Memory B cell (primary cell): ENCODE measurements around the gene SH3GLB2.
A peak's percentile ranks its signal among the peaks of the same experiment; 100 is the strongest.

ENCODE experiments used
- ATAC-seq: fragments of 150-1000 bp; cut with Tn5 transposase; 2 replicates; pipeline ENCODE4 v1.10.0; 2021; ENCODE audit warnings: low read depth, mild to moderate bottlenecking, moderate library complexity
- DNase-seq, 2 donors: peaks; one replicate each; pipeline ENCODE4 v3.0.0; 2022; ENCODE audit warnings: low spot score in 2 of 2
- H3K27ac Mint-ChIP-seq: one replicate; pipeline ENCODE4 v1.8.0; 2022; ENCODE audit warnings: mild to moderate bottlenecking, moderate library complexity, mixed read lengths
- H3K27me3 Mint-ChIP-seq: one replicate; pipeline ENCODE4 v1.8.0; 2022; ENCODE audit warnings: mixed read lengths
- H3K36me3 Mint-ChIP-seq: one replicate; pipeline ENCODE4 v1.8.0; 2022; ENCODE audit warnings: mild to moderate bottlenecking, mixed read lengths
- H3K4me1 Mint-ChIP-seq: one replicate; pipeline ENCODE4 v1.8.0; 2022; ENCODE audit warnings: mixed read lengths
- H3K4me3 Mint-ChIP-seq: one replicate; pipeline ENCODE4 v1.8.0; 2022; ENCODE audit warnings: mild to moderate bottlenecking, moderate library complexity, mixed read lengths
- H3K9me3 Mint-ChIP-seq: one replicate; pipeline ENCODE4 v1.8.0; 2022; ENCODE audit warnings: mixed read lengths

SH3GLB2 gene

DNA sequence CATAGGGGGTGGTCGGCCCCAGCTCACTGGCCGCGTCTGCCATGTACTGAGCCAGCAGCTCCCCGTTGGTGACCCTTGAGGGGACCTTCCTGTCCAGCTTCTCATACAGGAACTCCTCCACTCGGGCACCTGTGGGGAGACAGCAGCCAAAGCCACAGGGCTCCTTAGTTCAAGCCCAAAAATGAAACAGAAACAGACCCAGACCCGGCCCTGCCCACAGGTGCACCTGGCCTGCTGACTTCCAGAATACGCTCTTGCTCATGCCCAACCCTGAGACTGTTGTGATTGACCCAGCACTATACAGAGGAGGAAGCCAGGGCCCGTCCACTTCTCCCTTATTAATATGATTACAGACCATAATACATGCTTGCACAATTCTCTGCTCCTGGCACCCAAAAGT lies 7.0 kb downstream of the SH3GLB2 start:
- peak; percentile 48 to 50 for DNase-seq
- H3K36me3 Mint-ChIP-seq = peaks cover 5% of the 10 kb centered on the region
- peak overlapping the region; percentile 87 for H3K27ac Mint-ChIP-seq
- peak; percentile 98 for ATAC-seq
- H3K4me1 Mint-ChIP-seq = peaks cover 19% of the 10 kb centered on the region
- H3K9me3 Mint-ChIP-seq = no peaks in the 10 kb centered on the region
- peak overlapping the region; percentile 68 for H3K4me3 Mint-ChIP-seq
- no peaks in the 10 kb centered on the region for H3K27me3 Mint-ChIP-seq

- peaks cover 7% of the 10 kb centered on the region for H3K36me3 Mint-ChIP-seq
- H3K27ac Mint-ChIP-seq = no peak overlapping the region
- H3K9me3 Mint-ChIP-seq = no peaks in the 10 kb centered on the region
- H3K4me3 Mint-ChIP-seq = no peak overlapping the region
- H3K27me3 Mint-ChIP-seq = no peaks in the 10 kb centered on the region
- DNase-seq (no peak), ATAC-seq (no peak)
- H3K4me1 Mint-ChIP-seq = no peaks in the 10 kb centered on the region
Observed at GRCh38 chr9:129014608-129015007, 13.5 kb downstream of the SH3GLB2 start.

- no peak overlapping the region for H3K27ac Mint-ChIP-seq
- H3K36me3 Mint-ChIP-seq = peaks cover 7% of the 10 kb centered on the region
- H3K9me3 Mint-ChIP-seq = no peaks in the 10 kb centered on the region
Observed at GRCh38 chr9:129014124-129014523, 14.0 kb downstream of the SH3GLB2 start.

DNA sequence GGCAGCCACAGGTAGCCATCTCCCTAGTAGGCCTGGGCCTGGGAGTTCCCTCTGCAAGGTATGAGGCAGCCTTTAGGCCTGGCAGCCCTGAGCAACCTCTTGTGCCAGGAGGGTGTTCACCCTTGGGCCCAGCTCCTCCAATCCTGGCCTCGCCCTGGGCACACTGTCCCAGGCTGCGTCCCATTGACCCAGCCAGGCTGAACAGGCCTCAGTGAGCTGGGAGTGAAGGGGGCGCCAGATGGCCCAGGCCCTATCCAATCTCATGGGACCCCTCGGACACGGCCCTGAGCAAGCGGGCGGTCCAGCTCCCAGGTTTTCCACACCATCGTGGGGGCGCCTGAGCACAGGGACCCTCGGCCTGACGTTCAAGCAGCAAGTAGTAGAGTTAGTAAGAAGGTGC lies 14.5 kb downstream of the SH3GLB2 start:
- Mint-ChIP-seq H3K9me3 (no peaks in the 10 kb centered on the region), H3K4me3 (no peak overlapping the region), H3K27ac (no peak overlapping the region), H3K36me3 (peaks cover 4% of the 10 kb centered on the region), H3K4me1 (no peaks in the 10 kb centered on the region), H3K27me3 (no peaks in the 10 kb centered on the region)
- DNase-seq = no peak
- ATAC-seq = no peak

More at GRCh38 chr9:129014124-129014523, 14.0 kb downstream of the SH3GLB2 start:
- no peak for ATAC-seq
- Mint-ChIP-seq H3K4me3 (no peak overlapping the region), H3K4me1 (no peaks in the 10 kb centered on the region), H3K27me3 (no peaks in the 10 kb centered on the region)
- no peak for DNase-seq

DNA sequence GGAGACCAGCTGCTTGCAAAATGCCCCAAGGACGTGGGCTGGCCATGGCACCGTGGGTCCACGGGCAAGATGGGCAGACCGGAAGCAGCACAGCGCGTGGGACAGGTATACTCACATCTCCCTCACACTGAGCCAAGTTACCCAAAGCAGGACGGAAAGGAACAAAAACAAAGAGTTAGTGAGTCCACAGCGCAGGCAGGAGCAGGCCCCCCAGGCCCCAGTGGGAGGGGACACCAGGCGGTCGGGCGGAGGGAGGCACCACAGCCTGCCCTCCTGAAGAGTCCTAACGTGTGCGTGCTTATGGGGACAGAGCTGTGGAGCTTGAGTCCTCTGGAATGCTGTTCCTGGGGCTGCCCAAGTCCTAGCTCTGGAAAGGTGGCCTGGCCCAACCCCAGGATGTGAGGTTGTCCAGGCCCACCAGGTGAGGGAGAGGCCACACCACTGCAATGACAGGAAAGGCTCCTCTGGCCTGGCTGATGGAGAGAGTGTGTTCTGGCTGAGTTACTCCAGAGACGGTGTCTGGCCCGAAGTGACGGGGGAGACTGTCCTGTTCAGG lies 15.2 kb downstream of the SH3GLB2 start:
- ATAC-seq (no peak), DNase-seq (no peak)
- H3K9me3 Mint-ChIP-seq = no peaks in the 10 kb centered on the region
- peaks cover 3% of the 10 kb centered on the region for H3K36me3 Mint-ChIP-seq
- no peak overlapping the region for H3K4me3 Mint-ChIP-seq
- H3K27me3 Mint-ChIP-seq = no peaks in the 10 kb centered on the region
- no peak overlapping the region for H3K27ac Mint-ChIP-seq
- H3K4me1 Mint-ChIP-seq = no peaks in the 10 kb centered on the region

DNA sequence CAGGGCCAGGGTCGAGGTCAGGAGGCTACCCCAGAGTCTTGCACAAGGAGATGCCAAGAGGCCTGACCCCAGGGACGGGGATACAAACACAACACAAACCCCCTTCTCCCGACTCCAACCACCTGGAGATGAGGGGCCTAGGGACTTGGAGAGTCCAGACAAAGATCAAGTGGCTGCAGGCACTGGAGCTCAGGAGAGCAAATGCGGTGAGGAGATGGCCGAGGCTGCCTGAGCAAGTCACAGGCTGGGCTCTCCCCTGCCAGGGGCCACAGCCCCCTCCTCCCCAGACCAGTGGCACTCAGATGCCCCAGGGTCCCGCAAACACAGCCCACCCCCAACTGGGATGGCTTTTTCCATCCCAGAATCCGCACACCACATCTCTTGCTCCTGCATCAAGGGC lies 15.8 kb downstream of the SH3GLB2 start:
- DNase-seq = no peak
- Mint-ChIP-seq H3K4me3 (no peak overlapping the region), H3K27me3 (no peaks in the 10 kb centered on the region), H3K9me3 (no peaks in the 10 kb centered on the region), H3K36me3 (peaks cover 3% of the 10 kb centered on the region), H3K4me1 (no peaks in the 10 kb centered on the region), H3K27ac (no peak overlapping the region)
- ATAC-seq = no peak

- no peaks in the 10 kb centered on the region for H3K9me3 Mint-ChIP-seq
- no peaks in the 10 kb centered on the region for H3K27me3 Mint-ChIP-seq
- ATAC-seq (no peak), DNase-seq (no peak)
- peaks cover 3% of the 10 kb centered on the region for H3K36me3 Mint-ChIP-seq
- no peak overlapping the region for H3K4me3 Mint-ChIP-seq
- H3K4me1 Mint-ChIP-seq = no peaks in the 10 kb centered on the region
- no peak overlapping the region for H3K27ac Mint-ChIP-seq
Observed at GRCh38 chr9:129011761-129012181, 16.4 kb downstream of the SH3GLB2 start.

- Mint-ChIP-seq H3K9me3 (no peaks in the 10 kb centered on the region), H3K27me3 (no peaks in the 10 kb centered on the region), H3K4me1 (peaks cover 3% of the 10 kb centered on the region), H3K4me3 (no peak overlapping the region), H3K27ac (no peak overlapping the region), H3K36me3 (peaks cover 6% of the 10 kb centered on the region)
- DNase-seq (no peak), ATAC-seq (no peak)
Observed at GRCh38 chr9:129011170-129011569, 17.0 kb downstream of the SH3GLB2 start.

DNA sequence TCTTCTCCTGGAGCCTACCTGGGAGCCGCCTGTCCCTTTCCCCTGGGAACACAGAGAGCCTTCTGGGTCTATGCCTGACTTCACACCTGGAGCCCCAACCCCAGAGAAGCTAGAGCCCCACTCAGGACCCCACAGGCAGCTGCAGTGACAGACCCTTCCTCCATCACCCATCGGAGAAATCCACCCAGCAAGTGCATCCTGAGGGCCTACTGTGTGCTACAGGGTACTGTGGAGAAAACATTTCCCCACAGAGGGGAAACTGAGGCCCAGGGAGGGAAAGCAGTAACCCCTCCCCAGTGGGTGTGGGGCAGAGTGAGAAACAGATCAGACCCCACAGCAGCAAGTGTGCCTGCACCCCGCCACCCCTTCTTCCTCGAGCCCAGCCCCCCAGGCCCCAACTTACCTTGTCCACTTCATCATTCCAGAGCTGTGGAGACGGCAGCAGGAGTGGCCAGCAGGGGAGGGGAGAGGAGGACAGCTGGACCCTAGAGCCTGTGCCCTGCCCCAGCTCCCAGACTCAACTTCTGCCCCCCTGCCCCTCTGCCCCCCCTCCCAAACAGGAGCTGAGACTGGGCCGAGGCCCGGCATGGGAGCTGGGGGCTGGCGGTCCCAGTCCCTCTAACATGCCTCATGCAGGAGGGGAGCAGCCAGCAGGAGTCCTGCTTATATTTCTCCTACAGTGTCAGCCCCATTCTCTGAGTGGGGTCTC lies 17.7 kb downstream of the SH3GLB2 start:
- Mint-ChIP-seq H3K36me3 (peaks cover 6% of the 10 kb centered on the region), H3K9me3 (no peaks in the 10 kb centered on the region), H3K4me1 (peaks cover 3% of the 10 kb centered on the region), H3K4me3 (no peak overlapping the region), H3K27ac (no peak overlapping the region), H3K27me3 (no peaks in the 10 kb centered on the region)
- DNase-seq (no peak), ATAC-seq (no peak)

DNA sequence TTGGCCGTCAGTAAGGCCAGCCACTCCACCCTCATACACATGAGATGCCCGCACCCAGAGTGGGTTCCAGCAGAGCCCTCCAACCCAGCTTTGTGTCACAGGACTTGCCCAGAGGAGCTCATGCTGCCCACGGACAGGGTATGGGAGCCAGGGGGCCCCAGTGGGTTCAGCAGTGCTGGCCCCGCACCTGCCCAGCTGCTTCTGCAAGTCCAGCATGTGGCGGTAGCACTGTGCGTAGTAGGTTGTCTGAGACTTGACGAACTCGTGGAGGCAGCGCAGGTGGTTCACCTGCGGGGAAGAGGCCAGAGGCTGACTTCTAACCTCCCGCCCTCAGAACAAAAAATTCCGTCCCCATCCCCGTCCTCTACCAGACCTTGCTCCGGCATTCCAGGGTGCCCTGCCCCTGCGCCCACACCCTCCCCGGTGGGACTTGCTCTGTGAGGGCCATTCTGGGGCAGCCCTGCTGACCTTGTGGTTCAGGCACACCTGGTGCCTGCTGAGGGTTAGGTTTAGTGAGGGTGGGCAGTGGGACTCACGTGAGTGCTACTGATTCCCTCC lies 18.5 kb downstream of the SH3GLB2 start:
- Mint-ChIP-seq H3K4me1 (peaks cover 3% of the 10 kb centered on the region), H3K4me3 (no peak overlapping the region), H3K36me3 (peaks cover 12% of the 10 kb centered on the region), H3K9me3 (no peaks in the 10 kb centered on the region), H3K27me3 (no peaks in the 10 kb centered on the region), H3K27ac (no peak overlapping the region)
- DNase-seq (no peak), ATAC-seq (no peak)

DNA sequence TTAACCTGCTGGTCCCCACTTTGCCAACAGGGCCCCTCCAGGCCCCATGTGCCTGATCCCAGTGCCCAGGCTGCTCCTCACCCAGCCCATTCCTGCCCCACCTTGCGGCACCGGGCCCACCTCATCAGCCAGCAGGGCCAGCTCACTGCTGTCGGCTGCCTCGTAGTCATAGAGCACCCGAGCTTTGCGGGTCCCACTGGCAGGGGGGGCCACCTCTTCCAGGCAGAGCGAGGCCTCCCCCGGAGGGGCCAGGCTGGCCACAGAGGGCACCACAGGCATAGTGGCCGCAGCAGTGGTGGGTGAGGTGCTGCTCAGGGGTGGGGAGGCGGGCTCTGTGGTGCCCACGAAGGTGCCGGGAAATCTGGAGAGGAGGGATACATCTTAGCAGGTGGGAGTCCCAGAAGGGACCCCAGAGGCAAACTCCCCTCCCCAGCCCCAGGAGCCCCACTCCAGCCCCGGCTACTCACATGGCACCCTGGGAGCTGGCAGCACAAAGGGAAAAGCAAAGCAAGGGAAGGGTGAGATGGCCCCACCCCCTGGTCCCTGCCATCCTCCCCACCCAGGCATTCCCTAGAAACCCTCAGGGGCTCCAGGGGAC lies 19.0 kb downstream of the SH3GLB2 start:
- DNase-seq (no peak), ATAC-seq (no peak)
- Mint-ChIP-seq H3K36me3 (peaks cover 13% of the 10 kb centered on the region), H3K4me3 (no peak overlapping the region), H3K9me3 (no peaks in the 10 kb centered on the region), H3K27me3 (no peaks in the 10 kb centered on the region), H3K27ac (no peak overlapping the region), H3K4me1 (peaks cover 3% of the 10 kb centered on the region)

DNA sequence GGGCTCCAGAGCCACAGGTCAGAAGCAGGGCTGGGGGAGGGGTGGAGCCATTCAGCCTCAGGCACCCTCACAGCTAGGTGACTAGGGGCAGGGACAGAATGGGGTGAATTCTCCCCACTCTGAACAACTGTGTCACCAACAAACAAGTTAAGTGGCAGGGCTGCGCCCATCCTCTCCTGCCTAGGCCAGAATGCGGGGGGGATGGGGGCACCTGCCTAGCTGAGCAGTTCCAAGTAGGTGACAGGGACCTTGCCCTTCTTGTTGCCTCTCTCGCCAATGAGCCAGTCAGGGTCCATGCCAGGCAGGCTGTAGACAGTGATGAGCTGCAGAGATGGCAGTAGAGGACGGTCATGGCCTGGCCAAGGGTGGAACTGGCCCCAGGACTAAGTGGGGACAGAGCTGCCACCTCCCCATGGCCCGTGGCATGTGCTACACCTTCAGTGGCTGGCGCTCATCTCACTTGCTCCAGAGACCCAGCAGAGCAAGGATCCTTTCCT lies 19.6 kb downstream of the SH3GLB2 start:
- DNase-seq (no peak), ATAC-seq (no peak)
- H3K4me3 Mint-ChIP-seq = no peak overlapping the region
- peaks cover 3% of the 10 kb centered on the region for H3K4me1 Mint-ChIP-seq
- H3K36me3 Mint-ChIP-seq = peaks cover 13% of the 10 kb centered on the region
- H3K9me3 Mint-ChIP-seq = no peaks in the 10 kb centered on the region
- H3K27me3 Mint-ChIP-seq = no peaks in the 10 kb centered on the region
- no peak overlapping the region for H3K27ac Mint-ChIP-seq

DNA sequence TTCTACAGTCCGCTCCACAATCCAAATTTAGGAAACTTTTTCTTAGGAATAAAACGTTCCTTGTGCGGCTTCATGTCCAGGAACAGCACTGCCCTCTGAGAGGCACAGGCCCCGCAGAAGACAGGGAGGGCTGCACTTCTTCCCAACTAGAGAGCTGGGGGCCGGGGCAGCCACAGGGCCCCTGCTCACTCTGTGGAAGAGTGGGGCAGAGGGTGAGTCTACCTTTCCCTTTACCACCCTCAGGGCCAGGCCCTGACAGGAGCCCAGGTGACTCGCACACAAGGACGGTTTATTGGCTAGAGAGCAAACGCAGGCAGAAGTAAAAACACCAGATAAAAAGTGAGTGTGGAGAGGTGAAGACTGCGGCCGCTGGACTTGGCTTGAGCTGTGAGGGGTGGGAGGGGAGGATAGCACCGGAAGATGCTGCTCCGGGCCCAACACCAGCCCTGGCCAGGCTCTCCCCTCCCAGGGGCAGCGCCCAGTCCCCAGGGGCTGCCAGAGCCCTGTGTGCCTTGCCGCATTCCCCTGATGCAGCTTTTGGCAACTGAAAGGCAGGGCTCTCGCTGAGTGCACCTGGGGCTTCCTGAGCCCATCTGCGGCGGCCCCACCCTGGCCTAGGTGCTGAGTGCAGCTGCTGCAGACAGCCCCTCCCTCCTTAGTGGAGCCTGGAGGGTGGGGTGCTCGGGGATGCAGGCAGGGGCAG lies 20.2 kb downstream of the SH3GLB2 start:
- Mint-ChIP-seq H3K27ac (no peak overlapping the region), H3K4me3 (no peak overlapping the region), H3K4me1 (peaks cover 3% of the 10 kb centered on the region), H3K27me3 (no peaks in the 10 kb centered on the region), H3K9me3 (no peaks in the 10 kb centered on the region), H3K36me3 (peaks cover 13% of the 10 kb centered on the region)
- ATAC-seq (no peak), DNase-seq (no peak)
